Panc1 (cell line): ENCODE measurements around the gene HRCT1. TPM values are rescaled to one million over a fixed set of nuclear protein-coding genes. Genes with fewer than 3 reads are reported as not detected.

Experiments used
- ATAC-seq: fragments of 200-7000 bp; cut with Tn5 transposase; 2 replicates; pipeline ENCODE4 v1.9.1; 2020; ENCODE audit warnings: mild to moderate bottlenecking, moderate library complexity
- BruUV-seq: library from RNA; stranded (reverse); fragments of 400-500 nt; replicated peaks from 2 replicates; lab custom pipeline; 2021; lab: Mats Ljungman, UMichigan
- CTCF ChIA-PET: fragments of 300-600 bp; sonication (Branson Sonifier 250); formaldehyde crosslinking; loops from one replicate; lab custom pipeline; 2022; ENCODE audit warnings: antibody characterized with exemption; lab: Charles Lee
- POLR2A ChIA-PET: fragments of 300-600 bp; sonication (Branson Sonifier 250); formaldehyde crosslinking; loops from one replicate; lab custom pipeline; 2022; ENCODE audit warnings: antibody characterized with exemption; lab: Charles Lee
- DNase-seq: peaks from one replicate; pipeline ENCODE4 v3.0.0-alpha.2; 2010; ENCODE audit warnings: low read depth, low spot score
- H3K27ac ChIP-seq: 2 replicates; pipeline ENCODE4 v1.5.1; 2011; ENCODE audit warnings: mild to moderate bottlenecking, low read length, inconsistent platforms
- H3K27me3 ChIP-seq: fragments of 200-500 bp; sonication (Bioruptor generic); 2 replicates; pipeline ENCODE4 v1.6.0; 2014; ENCODE audit warnings: low read length, inconsistent platforms; ENCODE audit not compliant: control insufficient read depth, insufficient read depth
- H3K36me3 ChIP-seq: fragments of 200-500 bp; sonication (Bioruptor generic); 2 replicates; pipeline ENCODE4 v1.5.1; 2014; ENCODE audit warnings: inconsistent platforms, mild to moderate bottlenecking, low read length, moderate library complexity; ENCODE audit not compliant: control insufficient read depth, insufficient read depth
- H3K4me1 ChIP-seq: 2 replicates; pipeline ENCODE4 v1.5.1; 2011; ENCODE audit warnings: inconsistent platforms, mild to moderate bottlenecking, low read length, moderate library complexity; ENCODE audit not compliant: control insufficient read depth, insufficient read depth
- H3K4me3 ChIP-seq, 2 experiments: 2 replicates each; pipeline ENCODE4 v1.5.1; 2011 to 2012; ENCODE audit warnings: low read depth in 2 of 2, low read length in 2 of 2, mild to moderate bottlenecking in 2 of 2, inconsistent platforms in 1 of 2, moderate library complexity in 1 of 2
- H3K9me3 ChIP-seq: fragments of 200-500 bp; sonication (Bioruptor generic); 2 replicates; pipeline ENCODE4 v1.5.1; 2014; ENCODE audit warnings: low read depth, mild to moderate bottlenecking, inconsistent platforms, low read length, moderate library complexity; ENCODE audit not compliant: control insufficient read depth, insufficient read depth
- POLR2AphosphoS5 ChIP-seq: IDR thresholded peaks from 2 replicates; pipeline ENCODE4 v1.6.1; 2012; ENCODE audit warnings: mild to moderate bottlenecking, low read depth, low read length, moderate library complexity
- REST ChIP-seq, 2 experiments: IDR thresholded peaks; 2 replicates each; pipeline ENCODE4 v1.6.1; 2011 to 2012; ENCODE audit warnings: low read depth in 2 of 2, control low read depth in 1 of 2, low read length in 1 of 2, mild to moderate bottlenecking in 1 of 2, moderate library complexity in 1 of 2; ENCODE audit not compliant: insufficient read depth in 1 of 2
- SIN3A ChIP-seq: IDR thresholded peaks from 2 replicates; pipeline ENCODE4 v1.6.1; 2012; ENCODE audit warnings: low read depth, mild to moderate bottlenecking, low read length, moderate library complexity, borderline replicate concordance; ENCODE audit not compliant: insufficient read depth
- TCF7L2 ChIP-seq: IDR thresholded peaks from 2 replicates; pipeline ENCODE4 v1.6.1; 2011; ENCODE audit warnings: mild to moderate bottlenecking, low read depth, low read length, inconsistent platforms
- in situ Hi-C: cut with HindIII; loops from 2 replicates; pipeline ENCODE4 v1.10.0; 2016; ENCODE audit warnings: low sequenced_read_pairs, low pct_unique_long_range_greater_than_20kb
- intact Hi-C: fragments of 100-400 bp; cut with micrococcal nuclease; formaldehyde crosslinking; loops from one replicate; pipeline ENCODE4 v1.10.0; 2022; ENCODE audit not compliant: unreplicated experiment
- total RNA-seq: library from RNA; stranded (reverse); gene quantifications from one replicate; pipeline ENCODE4 v1.2.1, GENCODE V29; 2021; ENCODE audit not compliant: unreplicated experiment
- TF ChIP-seq, protein P1 (sequence below): fragments of 450-650 bp; IDR thresholded peaks from 2 replicates; pipeline ENCODE4 v1.5.1; 2017; ENCODE audit warnings: mild to moderate bottlenecking

HRCT1 gene
- total RNA-seq, 1 experiment from 2014 or later, result not detected

GRCh38 chr9:35906923-35907699, 1.1 kb downstream of the HRCT1 start:
- ChIA-PET CTCF (interaction anchor here (0.7 kb wide), 1 partner anchor 25 kb away, joined by 3 read pairs; no protein-coding TSS in a partner anchor), POLR2A (no interaction called here)
- in situ Hi-C loops, result no loop called here
- no TSS peak for BruUV-seq
- DNase-seq, result no peak
- no peak for TF ChIP-seq REST (IDR thresholded peaks at IDR 0.05; ENCODE audit: insufficient read depth in 1 of 2, low read depth in 2 of 2, low read length in 1 of 2)
- TF ChIP-seq, protein P1, sequence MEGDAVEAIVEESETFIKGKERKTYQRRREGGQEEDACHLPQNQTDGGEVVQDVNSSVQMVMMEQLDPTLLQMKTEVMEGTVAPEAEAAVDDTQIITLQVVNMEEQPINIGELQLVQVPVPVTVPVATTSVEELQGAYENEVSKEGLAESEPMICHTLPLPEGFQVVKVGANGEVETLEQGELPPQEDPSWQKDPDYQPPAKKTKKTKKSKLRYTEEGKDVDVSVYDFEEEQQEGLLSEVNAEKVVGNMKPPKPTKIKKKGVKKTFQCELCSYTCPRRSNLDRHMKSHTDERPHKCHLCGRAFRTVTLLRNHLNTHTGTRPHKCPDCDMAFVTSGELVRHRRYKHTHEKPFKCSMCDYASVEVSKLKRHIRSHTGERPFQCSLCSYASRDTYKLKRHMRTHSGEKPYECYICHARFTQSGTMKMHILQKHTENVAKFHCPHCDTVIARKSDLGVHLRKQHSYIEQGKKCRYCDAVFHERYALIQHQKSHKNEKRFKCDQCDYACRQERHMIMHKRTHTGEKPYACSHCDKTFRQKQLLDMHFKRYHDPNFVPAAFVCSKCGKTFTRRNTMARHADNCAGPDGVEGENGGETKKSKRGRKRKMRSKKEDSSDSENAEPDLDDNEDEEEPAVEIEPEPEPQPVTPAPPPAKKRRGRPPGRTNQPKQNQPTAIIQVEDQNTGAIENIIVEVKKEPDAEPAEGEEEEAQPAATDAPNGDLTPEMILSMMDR, result no peak
- no peak for TF ChIP-seq SIN3A
- no peak for TF ChIP-seq TCF7L2
- no peak for TF ChIP-seq POLR2AphosphoS5
- Histone ChIP-seq H3K27me3 (no peaks in the 10 kb centered on the region), H3K27ac (peak overlapping the region; percentile 78), H3K36me3 (no peaks in the 10 kb centered on the region), H3K4me1 (peaks cover 77% of the 10 kb centered on the region), H3K4me3 (no peak overlapping the region), H3K9me3 (no peaks in the 10 kb centered on the region)
- peak; percentile 15; the same call in 1 of the 2 replicates for ATAC-seq
- intact Hi-C loops, result no loop called here

GRCh38 chr9:35907711-35908503, 1.9 kb downstream of the HRCT1 start:
- ATAC-seq, result peak; percentile 52

More at GRCh38 chr9:35907711-35908503, 1.9 kb downstream of the HRCT1 start:
- Histone ChIP-seq H3K36me3 (no peaks in the 10 kb centered on the region), H3K4me1 (peaks cover 70% of the 10 kb centered on the region), H3K27ac (peak overlapping the region; percentile 78), H3K9me3 (no peaks in the 10 kb centered on the region), H3K4me3 (no peak overlapping the region; a peak in 1 of 4 replicates), H3K27me3 (no peaks in the 10 kb centered on the region)
- in situ Hi-C loops, result no loop called here
- BruUV-seq, result no TSS peak
- intact Hi-C loops, result no loop called here
- no peak for TF ChIP-seq TCF7L2
- TF ChIP-seq, protein P1, result no peak
- TF ChIP-seq POLR2AphosphoS5, result no peak
- no peak for TF ChIP-seq REST (IDR thresholded peaks at IDR 0.05; ENCODE audit: insufficient read depth in 1 of 2, low read depth in 2 of 2, low read length in 1 of 2)
- TF ChIP-seq SIN3A, result no peak
- no peak for DNase-seq
- POLR2A ChIA-PET, result no interaction called here
- CTCF ChIA-PET, result interaction anchor here (0.7 kb wide), 1 partner anchor 26 kb away, joined by 3 read pairs; no protein-coding TSS in a partner anchor
